ENCODE data around the gene BRAF. TPM values are rescaled to one million over a fixed set of nuclear protein-coding genes. Genes with fewer than 3 reads are reported as not detected.

The BRAF gene
- total RNA-seq, 1 donor from 2014 or later, result 48.0 TPM

GRCh38 chr7:140889150-140889549 lies 35.6 kb downstream of the BRAF start:
- peaks cover 13% of the 10 kb centered on the region for H3K9me3 Mint-ChIP-seq
- TF ChIP-seq, protein P1, sequence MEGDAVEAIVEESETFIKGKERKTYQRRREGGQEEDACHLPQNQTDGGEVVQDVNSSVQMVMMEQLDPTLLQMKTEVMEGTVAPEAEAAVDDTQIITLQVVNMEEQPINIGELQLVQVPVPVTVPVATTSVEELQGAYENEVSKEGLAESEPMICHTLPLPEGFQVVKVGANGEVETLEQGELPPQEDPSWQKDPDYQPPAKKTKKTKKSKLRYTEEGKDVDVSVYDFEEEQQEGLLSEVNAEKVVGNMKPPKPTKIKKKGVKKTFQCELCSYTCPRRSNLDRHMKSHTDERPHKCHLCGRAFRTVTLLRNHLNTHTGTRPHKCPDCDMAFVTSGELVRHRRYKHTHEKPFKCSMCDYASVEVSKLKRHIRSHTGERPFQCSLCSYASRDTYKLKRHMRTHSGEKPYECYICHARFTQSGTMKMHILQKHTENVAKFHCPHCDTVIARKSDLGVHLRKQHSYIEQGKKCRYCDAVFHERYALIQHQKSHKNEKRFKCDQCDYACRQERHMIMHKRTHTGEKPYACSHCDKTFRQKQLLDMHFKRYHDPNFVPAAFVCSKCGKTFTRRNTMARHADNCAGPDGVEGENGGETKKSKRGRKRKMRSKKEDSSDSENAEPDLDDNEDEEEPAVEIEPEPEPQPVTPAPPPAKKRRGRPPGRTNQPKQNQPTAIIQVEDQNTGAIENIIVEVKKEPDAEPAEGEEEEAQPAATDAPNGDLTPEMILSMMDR (IDR thresholded peaks at IDR 0.05), result no peak
- TF ChIP-seq EZH2phosphoT487 (IDR thresholded peaks at IDR 0.05) (no peak), EZH2 (IDR thresholded peaks at IDR 0.05) (no peak)
- peaks cover 72% of the 10 kb centered on the region for H4K20me1 ChIP-seq (ENCODE audit: low read depth)

GRCh38 chr7:140888087-140888486 lies 36.6 kb downstream of the BRAF start:
- no peak for DNase-seq (ENCODE audit: low spot score)
- Mint-ChIP-seq H3K36me3 (peaks cover 16% of the 10 kb centered on the region), H3K4me3 (no peak overlapping the region), H3K27me3 (ENCODE audit: insufficient read depth, low read depth) (no peaks in the 10 kb centered on the region), H3K9me3 (peaks cover 6% of the 10 kb centered on the region), H3K27ac (no peak overlapping the region), H3K4me1 (no peaks in the 10 kb centered on the region)
- H3K4me3 ChIP-seq, result no peak overlapping the region
- H2AFZ ChIP-seq (replicated peaks), result no peak overlapping the region
- peaks cover 99% of the 10 kb centered on the region for H3K79me2 ChIP-seq (ENCODE audit: low read depth)
- no peak overlapping the region for H3K9ac ChIP-seq
- no peaks in the 10 kb centered on the region for H3K36me3 ChIP-seq
- TF ChIP-seq, protein P1 (IDR thresholded peaks at IDR 0.05), result no peak
- TF ChIP-seq EZH2phosphoT487 (IDR thresholded peaks at IDR 0.05), result no peak
- no peak for TF ChIP-seq EZH2 (IDR thresholded peaks at IDR 0.05)
- no peaks in the 10 kb centered on the region for H3F3A ChIP-seq (ENCODE audit: low read depth)
- no peak overlapping the region for H3K27ac ChIP-seq
- no peaks in the 10 kb centered on the region for H3K27me3 ChIP-seq
- no peaks in the 10 kb centered on the region for H3K4me1 ChIP-seq
- H4K20me1 ChIP-seq (ENCODE audit: low read depth), result peaks cover 69% of the 10 kb centered on the region
- H3K4me2 ChIP-seq, result no peak overlapping the region
- no peaks in the 10 kb centered on the region for H3K9me3 ChIP-seq (ENCODE audit: low read depth)

More at GRCh38 chr7:140889150-140889549, 35.6 kb downstream of the BRAF start:
- Mint-ChIP-seq H3K27me3 (ENCODE audit: insufficient read depth, low read depth) (no peaks in the 10 kb centered on the region), H3K4me3 (no peak overlapping the region), H3K4me1 (no peaks in the 10 kb centered on the region), H3K36me3 (peaks cover 22% of the 10 kb centered on the region), H3K27ac (no peak overlapping the region)
- H3F3A ChIP-seq (ENCODE audit: low read depth), result no peaks in the 10 kb centered on the region
- H2AFZ ChIP-seq (replicated peaks), result no peak overlapping the region
- no peaks in the 10 kb centered on the region for H3K4me1 ChIP-seq
- no peak overlapping the region for H3K4me2 ChIP-seq
- H3K4me3 ChIP-seq, result no peak overlapping the region
- H3K9ac ChIP-seq, result no peak overlapping the region
- DNase-seq (ENCODE audit: low spot score), result no peak
- H3K36me3 ChIP-seq, result no peaks in the 10 kb centered on the region
- no peaks in the 10 kb centered on the region for H3K9me3 ChIP-seq (ENCODE audit: low read depth)
- H3K27me3 ChIP-seq, result no peaks in the 10 kb centered on the region
- no peak overlapping the region for H3K27ac ChIP-seq
- H3K79me2 ChIP-seq (ENCODE audit: low read depth), result peaks cover 99% of the 10 kb centered on the region

DNA sequence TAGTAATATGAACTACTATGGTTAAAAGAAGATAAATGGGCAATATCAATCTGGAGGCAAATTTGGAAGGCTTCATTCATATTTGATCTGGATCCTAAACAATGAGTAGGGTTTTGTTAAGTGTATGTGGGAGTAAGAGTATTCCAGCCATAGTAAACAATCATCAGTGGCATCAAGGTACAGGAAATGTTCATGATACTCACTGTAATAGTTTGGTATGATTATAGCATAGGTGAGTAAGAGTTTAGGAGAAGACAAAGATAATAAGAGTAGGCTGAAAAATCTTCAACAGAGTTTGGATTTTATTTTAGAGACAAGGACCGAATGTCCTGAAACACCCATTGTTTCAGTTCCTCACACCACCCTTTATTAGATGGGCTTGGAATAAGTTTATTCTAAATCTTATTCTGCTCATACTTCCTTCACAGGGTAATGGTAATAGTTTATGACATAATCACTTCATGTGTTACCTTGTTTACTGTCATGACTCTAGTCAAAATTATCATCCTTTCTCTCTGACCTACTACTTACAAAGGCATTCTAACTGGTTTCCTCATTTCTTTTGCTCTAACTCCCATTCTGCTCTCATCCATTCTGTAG lies 38.9 kb downstream of the BRAF start:
- Histone ChIP-seq H2AFZ (replicated peaks) (no peak overlapping the region), H3K9ac (no peak overlapping the region), H3F3A (ENCODE audit: low read depth) (peaks cover 2% of the 10 kb centered on the region), H3K9me3 (ENCODE audit: low read depth) (no peaks in the 10 kb centered on the region), H3K4me1 (no peaks in the 10 kb centered on the region), H3K79me2 (ENCODE audit: low read depth) (peaks cover 99% of the 10 kb centered on the region), H3K4me2 (no peak overlapping the region), H3K27me3 (no peaks in the 10 kb centered on the region), H4K20me1 (ENCODE audit: low read depth) (peaks cover 58% of the 10 kb centered on the region), H3K36me3 (no peaks in the 10 kb centered on the region), H3K27ac (no peak overlapping the region), H3K4me3 (no peak overlapping the region)
- TF ChIP-seq EZH2 (IDR thresholded peaks at IDR 0.05) (no peak), EZH2phosphoT487 (IDR thresholded peaks at IDR 0.05) (no peak)
- TF ChIP-seq, protein P1 (IDR thresholded peaks at IDR 0.05), result no peak
- peaks cover 11% of the 10 kb centered on the region for H3K9me3 Mint-ChIP-seq
- no peak overlapping the region for H3K4me3 Mint-ChIP-seq
- H3K27me3 Mint-ChIP-seq (ENCODE audit: insufficient read depth, low read depth), result no peaks in the 10 kb centered on the region
- DNase-seq (ENCODE audit: low spot score), result no peak
- H3K27ac Mint-ChIP-seq, result no peak overlapping the region
- peaks cover 2% of the 10 kb centered on the region for H3K4me1 Mint-ChIP-seq
- H3K36me3 Mint-ChIP-seq, result peaks cover 10% of the 10 kb centered on the region
